ENCODE measurements around the gene OGFOD3. TPM values are rescaled to one million over a fixed set of nuclear protein-coding genes. Genes with fewer than 3 reads are reported as not detected.
A peak's percentile ranks its signal among the peaks of the same experiment; 100 is the strongest.
"Not testable (repeated sequence)": the region's sequence is repeated elsewhere in the genome, so short reads cannot be mapped to it uniquely, and the experiment has no call there.

The OGFOD3 gene
- total and polyA plus RNA-seq, 2 donors from 2014 or later: 27.8 to 36.1 TPM

DNA sequence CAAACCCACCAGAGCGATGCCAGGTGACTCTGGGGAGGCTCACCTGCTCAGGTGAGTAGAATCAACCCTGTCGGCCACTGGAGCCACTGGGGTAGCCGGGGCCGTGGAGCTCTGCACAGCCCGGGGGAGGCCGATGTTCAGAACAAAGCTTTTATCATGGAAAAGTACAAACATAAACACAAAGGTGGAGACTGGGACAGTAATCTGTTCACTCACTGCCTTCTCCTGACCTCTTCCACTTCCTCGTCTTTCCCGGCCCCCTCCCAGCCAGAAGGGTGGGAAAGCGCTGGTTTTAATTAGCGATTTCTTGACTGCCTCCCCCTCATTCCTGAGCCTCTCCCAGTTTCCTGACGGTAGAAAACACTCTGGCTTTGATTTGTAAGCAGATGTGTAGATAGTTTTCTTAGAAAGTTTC is 69.1 kb downstream of the OGFOD3 start:
- Histone ChIP-seq H3K4me3 (ENCODE audit: low read length in 3 of 3) (no peak overlapping the region), H3K36me3 (ENCODE audit: control insufficient read depth in 2 of 3, insufficient read depth in 3 of 3, low read length in 3 of 3) (no peaks in the 10 kb centered on the region), H3K27me3 (ENCODE audit: control insufficient read depth, insufficient read depth, low read length) (no peaks in the 10 kb centered on the region), H3K27ac (ENCODE audit: low read depth in 2 of 2, low read length in 2 of 2) (no peak overlapping the region), H3K9me3 (ENCODE audit: control insufficient read depth in 2 of 3, insufficient read depth in 1 of 3, low read length in 3 of 3) (no peaks in the 10 kb centered on the region), H3K4me1 (ENCODE audit: control insufficient read depth in 2 of 3, insufficient read depth in 2 of 3, low read depth in 1 of 3, low read length in 3 of 3) (no peaks in the 10 kb centered on the region), H3K9ac (ENCODE audit: low read length in 3 of 3) (no peak overlapping the region)
- TF ChIP-seq, protein P1, sequence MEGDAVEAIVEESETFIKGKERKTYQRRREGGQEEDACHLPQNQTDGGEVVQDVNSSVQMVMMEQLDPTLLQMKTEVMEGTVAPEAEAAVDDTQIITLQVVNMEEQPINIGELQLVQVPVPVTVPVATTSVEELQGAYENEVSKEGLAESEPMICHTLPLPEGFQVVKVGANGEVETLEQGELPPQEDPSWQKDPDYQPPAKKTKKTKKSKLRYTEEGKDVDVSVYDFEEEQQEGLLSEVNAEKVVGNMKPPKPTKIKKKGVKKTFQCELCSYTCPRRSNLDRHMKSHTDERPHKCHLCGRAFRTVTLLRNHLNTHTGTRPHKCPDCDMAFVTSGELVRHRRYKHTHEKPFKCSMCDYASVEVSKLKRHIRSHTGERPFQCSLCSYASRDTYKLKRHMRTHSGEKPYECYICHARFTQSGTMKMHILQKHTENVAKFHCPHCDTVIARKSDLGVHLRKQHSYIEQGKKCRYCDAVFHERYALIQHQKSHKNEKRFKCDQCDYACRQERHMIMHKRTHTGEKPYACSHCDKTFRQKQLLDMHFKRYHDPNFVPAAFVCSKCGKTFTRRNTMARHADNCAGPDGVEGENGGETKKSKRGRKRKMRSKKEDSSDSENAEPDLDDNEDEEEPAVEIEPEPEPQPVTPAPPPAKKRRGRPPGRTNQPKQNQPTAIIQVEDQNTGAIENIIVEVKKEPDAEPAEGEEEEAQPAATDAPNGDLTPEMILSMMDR (IDR thresholded peaks at IDR 0.05; ENCODE audit: borderline replicate concordance, extremely low read depth, insufficient read depth): no peak
- FAIRE-seq (no peak), DNase-seq (peak in 2 of 5 donors; percentile 64 to 77)
- intact Hi-C loops (cut with DNase I): no loop called here

DNA sequence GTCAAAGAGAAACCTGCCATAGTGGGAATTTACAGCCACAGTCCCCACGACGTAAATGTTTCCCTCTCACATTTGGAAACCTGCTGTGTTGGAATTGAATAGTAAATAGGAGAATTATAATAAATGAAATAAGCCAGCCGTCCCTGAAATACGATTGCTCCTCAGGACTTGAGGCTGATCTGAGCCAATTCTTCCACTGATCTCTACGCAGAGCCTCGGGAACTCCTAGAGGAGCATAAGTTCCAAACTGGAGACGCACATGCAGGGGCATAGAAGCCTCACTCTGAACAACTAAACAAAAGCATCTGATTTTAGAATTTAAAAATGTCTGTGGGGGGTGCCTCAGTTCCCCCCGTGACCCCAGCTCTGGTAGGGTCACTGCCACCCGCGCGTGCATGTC is 69.5 kb downstream of the OGFOD3 start:
- Histone ChIP-seq H3K27ac (ENCODE audit: low read depth in 2 of 2, low read length in 2 of 2) (no peak overlapping the region), H3K9me3 (ENCODE audit: control insufficient read depth in 2 of 3, insufficient read depth in 1 of 3, low read length in 3 of 3) (no peaks in the 10 kb centered on the region), H3K36me3 (ENCODE audit: control insufficient read depth in 2 of 3, insufficient read depth in 3 of 3, low read length in 3 of 3) (no peaks in the 10 kb centered on the region), H3K4me3 (ENCODE audit: low read length in 3 of 3) (no peak overlapping the region), H3K27me3 (ENCODE audit: control insufficient read depth, insufficient read depth, low read length) (no peaks in the 10 kb centered on the region), H3K9ac (ENCODE audit: low read length in 3 of 3) (no peak overlapping the region), H3K4me1 (ENCODE audit: control insufficient read depth in 2 of 3, insufficient read depth in 2 of 3, low read depth in 1 of 3, low read length in 3 of 3) (no peaks in the 10 kb centered on the region)
- FAIRE-seq (no peak), DNase-seq (no peak)
- intact Hi-C loops (cut with DNase I): no loop called here
- TF ChIP-seq, protein P1 (IDR thresholded peaks at IDR 0.05; ENCODE audit: borderline replicate concordance, extremely low read depth, insufficient read depth): no peak

DNA sequence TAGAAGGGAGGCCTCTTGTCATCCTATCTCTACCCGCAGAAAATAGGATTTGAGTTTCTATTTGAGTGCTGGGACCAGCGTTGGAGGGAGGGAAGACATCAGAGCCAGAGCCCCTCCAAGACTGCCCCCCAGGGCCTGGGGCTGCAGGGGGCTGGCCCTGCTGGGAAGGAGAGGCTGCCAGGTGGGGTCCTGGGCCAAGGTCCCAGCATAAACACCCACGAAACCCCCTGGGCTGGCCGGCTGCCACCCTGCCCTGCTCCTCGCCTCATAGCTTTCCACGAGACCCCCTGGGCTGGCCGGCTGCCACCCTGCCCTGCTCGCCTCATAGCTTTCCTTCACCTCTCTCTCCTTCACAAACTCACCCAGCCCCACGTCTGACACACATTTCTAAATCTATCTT is 70.0 kb downstream of the OGFOD3 start:
- no peaks in the 10 kb centered on the region for H3K27me3 ChIP-seq (ENCODE audit: control insufficient read depth, insufficient read depth, low read length)
- no peaks in the 10 kb centered on the region for H3K9me3 ChIP-seq (ENCODE audit: control insufficient read depth in 2 of 3, insufficient read depth in 1 of 3, low read length in 3 of 3)
- H3K4me1 ChIP-seq (ENCODE audit: control insufficient read depth in 2 of 3, insufficient read depth in 2 of 3, low read depth in 1 of 3, low read length in 3 of 3): no peaks in the 10 kb centered on the region
- no peak overlapping the region for H3K9ac ChIP-seq (ENCODE audit: low read length in 3 of 3)
- H3K36me3 ChIP-seq (ENCODE audit: control insufficient read depth in 2 of 3, insufficient read depth in 3 of 3, low read length in 3 of 3): no peaks in the 10 kb centered on the region
- FAIRE-seq: no peak
- TF ChIP-seq, protein P1 (IDR thresholded peaks at IDR 0.05; ENCODE audit: borderline replicate concordance, extremely low read depth, insufficient read depth): no peak
- intact Hi-C loops (cut with DNase I): no loop called here
- H3K4me3 ChIP-seq (ENCODE audit: low read length in 3 of 3): no peak overlapping the region
- DNase-seq: no peak
- no peak overlapping the region for H3K27ac ChIP-seq (ENCODE audit: low read depth in 2 of 2, low read length in 2 of 2)

DNA sequence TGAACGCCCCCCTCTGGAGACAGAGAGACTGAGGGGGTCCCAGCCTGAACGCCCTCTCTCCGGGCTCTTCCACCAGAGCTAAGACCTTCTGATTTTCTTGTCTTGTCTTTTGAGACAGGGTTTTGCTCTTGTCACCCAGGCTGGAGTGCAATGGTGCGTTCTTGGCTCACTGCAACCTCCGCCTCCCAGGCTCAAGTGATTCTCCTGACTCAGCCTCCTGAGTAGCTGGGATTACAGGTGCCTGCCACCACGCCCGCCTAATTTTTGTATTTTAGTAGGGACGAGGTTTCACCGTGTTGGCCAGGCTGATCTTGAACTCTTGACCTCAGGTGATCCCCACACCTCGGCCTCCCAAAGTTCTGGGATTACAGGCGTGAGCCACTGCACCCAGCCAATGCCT is 70.4 kb downstream of the OGFOD3 start:
- H3K27me3 ChIP-seq (ENCODE audit: control insufficient read depth, insufficient read depth, low read length); H3K4me3 ChIP-seq (ENCODE audit: low read length in 3 of 3); intact Hi-C loops (cut with DNase I); H3K9me3 ChIP-seq (ENCODE audit: control insufficient read depth in 2 of 3, insufficient read depth in 1 of 3, low read length in 3 of 3); H3K4me1 ChIP-seq (ENCODE audit: control insufficient read depth in 2 of 3, insufficient read depth in 2 of 3, low read depth in 1 of 3, low read length in 3 of 3); DNase-seq; H3K9ac ChIP-seq (ENCODE audit: low read length in 3 of 3); FAIRE-seq; H3K27ac ChIP-seq (ENCODE audit: low read depth in 2 of 2, low read length in 2 of 2); H3K36me3 ChIP-seq (ENCODE audit: control insufficient read depth in 2 of 3, insufficient read depth in 3 of 3, low read length in 3 of 3): not testable (repeated sequence)
